GM03348 (cell line): ENCODE data around the gene RNF40.
A peak's percentile ranks its signal among the peaks of the same experiment; 100 is the strongest.

Experiments
- DNase-seq: peaks from one replicate; pipeline ENCODE4 v3.0.0; 2012; ENCODE audit warnings: low spot score

The RNF40 gene

GRCh38 chr16:30761928-30762902 is at the start of gene RNF40, which contains the start of gene CFAP119:
Gene RNF40, plus strand, starts transcription at chr16:30762322. Its CDS starts 224 bp downstream, at chr16:30762546.
Gene CFAP119, minus strand, starts transcription at chr16:30762062. Its CDS starts 314 bp downstream, at chr16:30761748.
- peak; percentile 100 for DNase-seq

GRCh38 chr16:30715750-30716445 is 46.2 kb upstream of the RNF40 start:
- no peak for DNase-seq

- no peak for DNase-seq
Measured at GRCh38 chr16:30720086-30720485, 42.0 kb upstream of the RNF40 start.

- no peak for DNase-seq
Measured at GRCh38 chr16:30720694-30721093, 41.4 kb upstream of the RNF40 start.

GRCh38 chr16:30721167-30721566 is 41.0 kb upstream of the RNF40 start:
- DNase-seq, result no peak

GRCh38 chr16:30721606-30722005 is 40.5 kb upstream of the RNF40 start:
- DNase-seq, result no peak

GRCh38 chr16:30722443-30722842 is 39.7 kb upstream of the RNF40 start:
- no peak for DNase-seq

GRCh38 chr16:30722916-30723315 is 39.2 kb upstream of the RNF40 start:
- no peak for DNase-seq

GRCh38 chr16:30723725-30724355 is 38.3 kb upstream of the RNF40 start:
- DNase-seq, result no peak

- DNase-seq, result no peak
Measured at GRCh38 chr16:30724641-30725417, 37.3 kb upstream of the RNF40 start.

- DNase-seq, result no peak
Measured at GRCh38 chr16:30725418-30725792, 36.7 kb upstream of the RNF40 start.

GRCh38 chr16:30728321-30728720 is 33.8 kb upstream of the RNF40 start:
- DNase-seq, result no peak

GRCh38 chr16:30728899-30729672 is 33.0 kb upstream of the RNF40 start:
- no peak for DNase-seq

GRCh38 chr16:30731411-30731810 is 30.7 kb upstream of the RNF40 start:
- DNase-seq, result no peak

- DNase-seq, result no peak
Measured at GRCh38 chr16:30736995-30737793, 24.9 kb upstream of the RNF40 start.

GRCh38 chr16:30737794-30738648 is 24.1 kb upstream of the RNF40 start:
- DNase-seq, result no peak

- no peak for DNase-seq
Measured at GRCh38 chr16:30738984-30739951, 22.9 kb upstream of the RNF40 start.
